Lower leg skin (tissue), 4 donors: ENCODE data around the gene ARHGEF6. TPM values are rescaled to one million over a fixed set of nuclear protein-coding genes. Genes with fewer than 3 reads are reported as not detected.

ENCODE experiments used
- DNase-seq, 2 donors: peaks; one replicate each; pipeline ENCODE4 v3.0.0-alpha.2; 2019; ENCODE audit warnings: low spot score in 2 of 2
- H3K4me3 ChIP-seq: fragments of 200-600 bp; sonication (generic); 2 replicates; pipeline ENCODE4 v1.5.1; 2017; ENCODE audit warnings: mild to moderate bottlenecking, low read depth; ENCODE audit not compliant: poor library complexity, severe bottlenecking
- POLR2A ChIP-seq, 2 donors: fragments of 450-650 bp; IDR thresholded peaks; one replicate each; pipeline ENCODE4 v1.6.1; 2016 to 2017; ENCODE audit warnings: antibody characterized with exemption in 2 of 2, mild to moderate bottlenecking in 1 of 2, moderate library complexity in 1 of 2
- WGBS, 2 donors: methylation state at CpG; one replicate each; pipeline ENCODE4 v1.1.5; 2018; 5-methylcytosine and 5-hydroxymethylcytosine counted together
- intact Hi-C: fragments of 100-400 bp; cut with DNase I; formaldehyde crosslinking; loops from one replicate; pipeline ENCODE4 v1.15.0; 2023; ENCODE audit warnings: low total_unique reads
- total RNA-seq, 4 donors: library from RNA; depleted of rRNA; stranded (reverse); fragments of >200 nt; gene quantifications; one replicate each; pipeline ENCODE4 v1.1.0, GENCODE V29; 2016
- TF ChIP-seq, protein P1 (sequence below), 3 donors: fragments of 450-650 bp; IDR thresholded peaks; one replicate each; pipeline ENCODE4 v1.5.1; 2016; ENCODE audit warnings: antibody characterized with exemption in 3 of 3, mild to moderate bottlenecking in 3 of 3, moderate library complexity in 2 of 3

The ARHGEF6 gene
- total RNA-seq, 4 donors from 2014 or later: 5.8 to 9.6 (median 7.9) TPM

DNA sequence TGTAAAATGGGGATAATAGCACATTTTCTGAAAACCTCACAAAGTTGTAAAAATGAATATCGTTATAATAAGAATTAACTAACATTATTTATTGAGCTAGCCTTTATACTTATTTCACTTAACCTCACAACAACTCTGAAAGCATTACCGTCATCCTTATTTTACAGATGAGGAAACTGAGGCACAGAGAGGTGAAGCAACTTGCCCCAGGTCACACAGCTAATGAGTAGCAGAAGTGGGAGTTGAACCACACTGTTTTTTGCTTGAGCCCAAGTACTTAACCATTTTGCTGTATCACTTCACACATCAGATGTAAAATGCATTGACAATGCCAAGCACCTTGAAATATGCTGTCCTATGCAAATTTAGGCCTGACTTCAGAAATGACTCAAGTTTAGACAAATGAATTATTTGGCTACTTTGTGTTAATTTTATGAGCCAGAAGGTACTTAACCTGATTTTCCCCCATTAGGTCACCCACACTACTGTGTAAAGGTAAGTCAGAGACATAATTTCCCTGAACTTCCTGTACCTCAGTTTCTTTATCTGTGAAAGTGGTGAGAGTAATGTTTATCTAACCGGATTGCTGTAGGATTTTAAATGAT, 109.6 kb downstream of the ARHGEF6 start:
- WGBS, 2 donors: 75 to 78% methylated on average over 3 of the region's 3 CpGs
- intact Hi-C loops: no loop called here

DNA sequence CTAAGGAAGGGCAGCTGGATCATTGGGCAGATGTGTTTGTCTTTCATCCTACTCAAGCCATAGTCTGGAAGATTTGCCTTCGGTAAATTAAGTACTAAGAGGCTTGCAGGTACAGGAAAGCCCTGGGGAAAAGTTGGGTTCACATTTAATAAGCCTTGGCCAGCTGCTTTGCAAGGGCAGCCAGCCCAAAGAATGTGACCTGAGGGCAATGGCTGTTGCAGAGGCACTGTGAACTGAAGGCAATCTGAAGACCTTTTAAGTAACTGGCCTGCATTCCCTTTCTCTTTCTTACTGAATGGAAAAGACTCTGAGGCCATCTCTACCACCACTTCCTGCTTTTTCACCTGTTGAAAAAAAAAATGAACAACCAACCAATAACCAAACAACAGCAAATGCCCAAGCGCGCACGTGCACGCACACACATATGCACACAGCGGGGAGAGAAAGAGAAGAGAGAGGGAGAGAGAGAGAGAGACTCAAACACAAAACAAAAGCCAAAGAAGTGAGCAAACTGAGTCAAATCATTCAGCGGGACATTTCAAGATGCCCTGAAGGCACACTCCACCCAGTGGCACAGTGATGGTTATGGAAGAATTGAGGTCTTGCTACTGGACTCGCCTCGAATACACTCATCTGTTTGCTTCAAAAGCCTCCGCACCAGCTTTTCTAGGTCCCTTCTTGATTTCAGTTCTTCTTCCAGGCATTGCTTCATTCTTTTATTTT, 113.1 kb downstream of the ARHGEF6 start:
- 65 to 71% methylated on average over 10 of the region's 10 CpGs for WGBS, 2 donors
- intact Hi-C loops: no loop called here
- no peak for TF ChIP-seq POLR2A (IDR thresholded peaks at IDR 0.05)
- TF ChIP-seq, protein P1, sequence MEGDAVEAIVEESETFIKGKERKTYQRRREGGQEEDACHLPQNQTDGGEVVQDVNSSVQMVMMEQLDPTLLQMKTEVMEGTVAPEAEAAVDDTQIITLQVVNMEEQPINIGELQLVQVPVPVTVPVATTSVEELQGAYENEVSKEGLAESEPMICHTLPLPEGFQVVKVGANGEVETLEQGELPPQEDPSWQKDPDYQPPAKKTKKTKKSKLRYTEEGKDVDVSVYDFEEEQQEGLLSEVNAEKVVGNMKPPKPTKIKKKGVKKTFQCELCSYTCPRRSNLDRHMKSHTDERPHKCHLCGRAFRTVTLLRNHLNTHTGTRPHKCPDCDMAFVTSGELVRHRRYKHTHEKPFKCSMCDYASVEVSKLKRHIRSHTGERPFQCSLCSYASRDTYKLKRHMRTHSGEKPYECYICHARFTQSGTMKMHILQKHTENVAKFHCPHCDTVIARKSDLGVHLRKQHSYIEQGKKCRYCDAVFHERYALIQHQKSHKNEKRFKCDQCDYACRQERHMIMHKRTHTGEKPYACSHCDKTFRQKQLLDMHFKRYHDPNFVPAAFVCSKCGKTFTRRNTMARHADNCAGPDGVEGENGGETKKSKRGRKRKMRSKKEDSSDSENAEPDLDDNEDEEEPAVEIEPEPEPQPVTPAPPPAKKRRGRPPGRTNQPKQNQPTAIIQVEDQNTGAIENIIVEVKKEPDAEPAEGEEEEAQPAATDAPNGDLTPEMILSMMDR (IDR thresholded peaks at IDR 0.05): no peak
- no peak overlapping the region for H3K4me3 ChIP-seq
- no peak for DNase-seq

More for the DNA sequence above, 109.6 kb downstream of the ARHGEF6 start:
- no peak for TF ChIP-seq POLR2A (IDR thresholded peaks at IDR 0.05)
- TF ChIP-seq, protein P1 (IDR thresholded peaks at IDR 0.05): no peak
- H3K4me3 ChIP-seq: no peak overlapping the region
- no peak for DNase-seq

DNA sequence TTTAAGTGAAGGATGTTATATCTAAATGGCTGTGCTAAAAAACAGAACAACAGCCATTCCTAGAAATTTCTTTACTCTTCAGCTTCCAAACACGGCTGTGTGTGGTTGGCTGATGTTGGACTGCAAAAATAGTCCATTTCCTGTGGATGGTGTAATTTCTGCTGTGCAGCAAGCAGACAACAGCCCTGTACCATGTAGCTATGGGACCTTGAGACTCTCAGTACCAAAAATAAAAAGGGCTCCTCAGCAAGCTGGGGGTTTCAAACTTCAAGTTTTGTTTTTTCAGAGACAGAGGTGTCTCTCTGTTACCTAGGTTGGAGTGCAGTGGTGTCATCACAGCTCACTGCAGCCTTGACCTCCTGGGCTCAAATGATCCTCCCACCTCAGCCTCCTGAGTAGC, 114.6 kb downstream of the ARHGEF6 start:
- intact Hi-C loops: no loop called here
- DNase-seq: no peak
- 75 to 82% methylated on average over 1 of the region's 1 CpG for WGBS, 2 donors
- H3K4me3 ChIP-seq: no peak overlapping the region
- TF ChIP-seq, protein P1 (IDR thresholded peaks at IDR 0.05): no peak
- TF ChIP-seq POLR2A (IDR thresholded peaks at IDR 0.05): no peak

DNA sequence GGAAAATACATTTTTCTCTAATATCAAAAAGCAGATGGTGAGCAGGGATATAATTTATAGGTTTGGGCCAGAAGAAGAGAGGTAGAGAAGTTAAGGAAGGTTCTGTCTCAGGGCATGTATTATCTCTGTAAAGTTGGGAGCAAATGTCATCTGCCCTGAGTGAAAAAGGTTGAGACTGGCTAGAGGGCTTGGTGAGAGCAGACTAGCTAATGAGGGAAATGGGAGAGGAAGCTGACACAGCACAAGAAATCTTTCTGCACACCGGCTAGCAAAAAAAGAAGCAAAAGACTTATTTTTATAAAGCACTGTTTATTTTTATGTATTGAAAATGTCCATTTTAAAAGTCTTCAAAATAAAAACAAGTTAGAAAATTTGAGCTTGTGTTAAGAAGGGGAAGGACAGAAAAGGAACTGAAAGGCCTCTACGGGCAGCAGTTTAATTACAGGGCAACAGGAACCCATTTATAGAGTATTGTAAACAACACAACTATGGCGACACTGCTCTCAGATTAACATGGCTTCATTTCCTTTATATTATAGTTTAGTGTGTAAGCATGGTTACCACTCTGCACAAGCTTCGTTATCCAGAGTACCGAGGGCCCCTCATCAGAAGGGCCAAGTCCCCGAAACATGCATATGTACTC, 115.4 kb downstream of the ARHGEF6 start:
- TF ChIP-seq, protein P1 (IDR thresholded peaks at IDR 0.05): no peak
- no peak for TF ChIP-seq POLR2A (IDR thresholded peaks at IDR 0.05)

DNA sequence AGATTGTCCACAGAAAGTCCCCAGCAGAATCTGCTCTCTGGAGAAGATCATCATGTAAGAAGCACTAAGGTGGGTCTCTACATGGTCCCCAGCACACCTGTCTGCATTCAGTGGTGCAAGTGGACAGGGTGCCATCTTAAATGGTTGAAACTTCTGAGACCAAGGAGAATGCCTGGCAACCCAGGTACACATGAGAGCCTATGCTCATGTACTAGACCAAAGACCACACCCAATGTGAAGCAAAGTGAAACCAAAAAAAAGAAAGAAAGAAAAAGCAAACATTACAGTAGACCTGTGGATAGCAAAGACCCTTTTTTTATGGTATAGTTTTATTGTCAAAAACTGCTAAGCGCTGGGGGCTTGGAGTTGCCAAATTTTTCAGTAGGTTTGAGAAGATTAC, 117.8 kb downstream of the ARHGEF6 start:
- H3K4me3 ChIP-seq: no peak overlapping the region
- TF ChIP-seq, protein P1 (IDR thresholded peaks at IDR 0.05): no peak
- TF ChIP-seq POLR2A (IDR thresholded peaks at IDR 0.05): no peak
- no peak for DNase-seq
- intact Hi-C loops: no loop called here
- 87 to 100% methylated on average over 1 of the region's 1 CpG for WGBS, 2 donors

More for the DNA sequence above, 115.4 kb downstream of the ARHGEF6 start:
- H3K4me3 ChIP-seq: no peak overlapping the region
- DNase-seq: no peak
- 85 to 86% methylated on average over 6 of the region's 6 CpGs for WGBS, 2 donors
- intact Hi-C loops: no loop called here
